ENCODE data around the gene TGOLN2. TPM values are rescaled to one million over a fixed set of nuclear protein-coding genes. Genes with fewer than 3 reads are reported as not detected.

The TGOLN2 gene
- polyA plus RNA-seq, 3 donors: 68.2 to 157 (median 111) TPM

- no peak for DNase-seq
- H3K4me3 ChIP-seq (replicated peaks in 1 of 3; ENCODE audit: low read depth in 2 of 3, low read length in 3 of 3): no peak overlapping the region
- H3K4me1 ChIP-seq (ENCODE audit: control insufficient read depth in 1 of 2, insufficient read depth in 2 of 2, low read length in 2 of 2): peaks cover 0 to 9% of the 10 kb centered on the region in 2 donors
- H3K36me3 Mint-ChIP-seq: no peaks in the 10 kb centered on the region
- peaks cover 13% of the 10 kb centered on the region for H3K4me1 Mint-ChIP-seq
- no peaks in the 10 kb centered on the region for H4K20me1 ChIP-seq (ENCODE audit: insufficient read depth, low read length)
- no peaks in the 10 kb centered on the region for H3K9me3 Mint-ChIP-seq
- WGBS (ENCODE audit: insufficient coverage): 37% methylated on average over 8 of the region's 8 CpGs
- H3K4me3 Mint-ChIP-seq: peak overlapping the region in 1 of 2 donors; percentile 7
- H3K4me2 ChIP-seq (replicated peaks; ENCODE audit: extremely low read depth, low read length, poor library complexity, severe bottlenecking): no peak overlapping the region
- intact Hi-C loops (cut with micrococcal nuclease): no loop called here
- H3K9ac ChIP-seq (ENCODE audit: insufficient read depth, low read length, poor library complexity, severe bottlenecking): no peak overlapping the region
- H3K79me2 ChIP-seq (ENCODE audit: insufficient read depth, low read length): no peaks in the 10 kb centered on the region
- no peak overlapping the region for H3K27ac Mint-ChIP-seq
- no peak overlapping the region for H3K27ac ChIP-seq (ENCODE audit: low read depth in 1 of 2, low read length in 2 of 2)
- TF ChIP-seq CTCF (IDR thresholded peaks at IDR 0.05): no peak
- H3K27me3 ChIP-seq (ENCODE audit: control insufficient read depth in 2 of 2, insufficient read depth in 2 of 2, low read length in 2 of 2): no peaks in the 10 kb centered on the region
- H3K36me3 ChIP-seq (replicated peaks in 1 of 2; ENCODE audit: control insufficient read depth in 1 of 2, insufficient read depth in 2 of 2, low read length in 2 of 2): no peaks in the 10 kb centered on the region
- H2AFZ ChIP-seq (ENCODE audit: insufficient read depth, low read depth, low read length, poor library complexity, severe bottlenecking): no peak overlapping the region
- H3K9me3 ChIP-seq (replicated peaks in 1 of 2; ENCODE audit: control insufficient read depth in 1 of 2, insufficient read depth in 1 of 2, low read length in 2 of 2): no peaks in the 10 kb centered on the region
- H3K27me3 Mint-ChIP-seq (ENCODE audit: low read depth in 3 of 3): peaks cover 1 to 9% (median 6%) of the 10 kb centered on the region in 3 donors
Measured at GRCh38 chr2:85286918-85287317, 40.9 kb downstream of the TGOLN2 start.

DNA sequence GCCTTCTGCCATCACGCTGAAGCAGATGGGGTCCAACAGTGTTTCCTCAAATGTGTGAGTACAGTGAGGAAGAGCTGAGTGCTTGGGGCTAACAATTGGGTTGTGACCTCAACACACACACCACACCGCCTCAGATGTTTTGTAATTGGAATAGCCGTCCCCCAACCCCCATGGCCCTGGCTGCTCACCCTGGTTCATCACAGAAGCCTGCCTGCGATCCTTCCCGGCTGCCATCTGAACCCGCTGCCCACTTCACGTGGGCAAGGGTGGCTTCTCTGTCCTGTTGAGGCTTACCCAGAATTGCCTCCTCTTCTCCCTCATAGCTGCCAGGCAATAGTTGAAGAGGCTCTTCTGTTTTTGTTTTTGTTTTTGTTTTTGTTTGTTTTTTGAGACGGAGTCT, 44.1 kb downstream of the TGOLN2 start:
- H3K4me1 Mint-ChIP-seq: peaks cover 3% of the 10 kb centered on the region
- H3K27ac Mint-ChIP-seq: no peak overlapping the region
- no peaks in the 10 kb centered on the region for H3K79me2 ChIP-seq (ENCODE audit: insufficient read depth, low read length)
- no peaks in the 10 kb centered on the region for H3K36me3 ChIP-seq (replicated peaks in 1 of 2; ENCODE audit: control insufficient read depth in 1 of 2, insufficient read depth in 2 of 2, low read length in 2 of 2)
- H2AFZ ChIP-seq (ENCODE audit: insufficient read depth, low read depth, low read length, poor library complexity, severe bottlenecking): no peak overlapping the region
- no peaks in the 10 kb centered on the region for H3K4me1 ChIP-seq (ENCODE audit: control insufficient read depth in 1 of 2, insufficient read depth in 2 of 2, low read length in 2 of 2)
- TF ChIP-seq CTCF (IDR thresholded peaks at IDR 0.05): no peak
- H3K4me3 Mint-ChIP-seq: no peak overlapping the region
- H3K27me3 Mint-ChIP-seq (ENCODE audit: low read depth in 3 of 3): peaks cover 3 to 7% (median 5%) of the 10 kb centered on the region in 3 donors
- no peaks in the 10 kb centered on the region for H3K9me3 Mint-ChIP-seq
- H3K9ac ChIP-seq (ENCODE audit: insufficient read depth, low read length, poor library complexity, severe bottlenecking): no peak overlapping the region
- intact Hi-C loops (cut with micrococcal nuclease): no loop called here
- DNase-seq: no peak
- H3K36me3 Mint-ChIP-seq: no peaks in the 10 kb centered on the region
- WGBS (ENCODE audit: insufficient coverage): 95% methylated on average over 5 of the region's 8 CpGs
- no peaks in the 10 kb centered on the region for H3K27me3 ChIP-seq (ENCODE audit: control insufficient read depth in 2 of 2, insufficient read depth in 2 of 2, low read length in 2 of 2)
- no peak overlapping the region for H3K4me2 ChIP-seq (replicated peaks; ENCODE audit: extremely low read depth, low read length, poor library complexity, severe bottlenecking)
- H3K9me3 ChIP-seq (replicated peaks in 1 of 2; ENCODE audit: control insufficient read depth in 1 of 2, insufficient read depth in 1 of 2, low read length in 2 of 2): no peaks in the 10 kb centered on the region
- no peaks in the 10 kb centered on the region for H4K20me1 ChIP-seq (ENCODE audit: insufficient read depth, low read length)
- no peak overlapping the region for H3K4me3 ChIP-seq (replicated peaks in 1 of 3; ENCODE audit: low read depth in 2 of 3, low read length in 3 of 3)
- H3K27ac ChIP-seq (ENCODE audit: low read depth in 1 of 2, low read length in 2 of 2): no peak overlapping the region

All from CD14-positive monocyte (primary cell).